ENCODE measurements around the gene SCUBE1. TPM values are rescaled to one million over a fixed set of nuclear protein-coding genes. Genes with fewer than 3 reads are reported as not detected.

Gene SCUBE1
- total RNA-seq, 1 donor from 2014 or later: 42.8 TPM

DNA sequence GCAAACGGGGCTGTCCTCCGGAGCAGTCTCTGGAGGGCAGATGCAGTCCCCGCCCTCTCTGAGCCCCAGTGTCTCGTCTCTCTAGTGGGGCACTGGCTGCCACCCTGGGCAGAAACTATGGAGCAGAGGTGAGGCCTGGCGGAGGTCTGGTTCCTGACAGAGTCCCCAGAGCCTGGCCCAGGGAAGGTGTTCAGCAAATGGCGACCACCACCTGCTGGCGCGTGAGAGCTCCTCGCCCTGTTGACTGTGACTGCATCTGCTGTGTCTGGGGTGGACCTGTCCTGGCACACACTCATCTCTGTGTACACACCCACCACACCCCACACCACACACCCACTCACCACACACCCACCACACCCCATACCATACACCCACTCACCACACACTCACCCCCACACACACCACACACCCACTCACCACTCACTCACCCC is 137.9 kb downstream of the SCUBE1 start:
- no peaks in the 10 kb centered on the region for H3K27me3 Mint-ChIP-seq
- TF ChIP-seq, protein P1, sequence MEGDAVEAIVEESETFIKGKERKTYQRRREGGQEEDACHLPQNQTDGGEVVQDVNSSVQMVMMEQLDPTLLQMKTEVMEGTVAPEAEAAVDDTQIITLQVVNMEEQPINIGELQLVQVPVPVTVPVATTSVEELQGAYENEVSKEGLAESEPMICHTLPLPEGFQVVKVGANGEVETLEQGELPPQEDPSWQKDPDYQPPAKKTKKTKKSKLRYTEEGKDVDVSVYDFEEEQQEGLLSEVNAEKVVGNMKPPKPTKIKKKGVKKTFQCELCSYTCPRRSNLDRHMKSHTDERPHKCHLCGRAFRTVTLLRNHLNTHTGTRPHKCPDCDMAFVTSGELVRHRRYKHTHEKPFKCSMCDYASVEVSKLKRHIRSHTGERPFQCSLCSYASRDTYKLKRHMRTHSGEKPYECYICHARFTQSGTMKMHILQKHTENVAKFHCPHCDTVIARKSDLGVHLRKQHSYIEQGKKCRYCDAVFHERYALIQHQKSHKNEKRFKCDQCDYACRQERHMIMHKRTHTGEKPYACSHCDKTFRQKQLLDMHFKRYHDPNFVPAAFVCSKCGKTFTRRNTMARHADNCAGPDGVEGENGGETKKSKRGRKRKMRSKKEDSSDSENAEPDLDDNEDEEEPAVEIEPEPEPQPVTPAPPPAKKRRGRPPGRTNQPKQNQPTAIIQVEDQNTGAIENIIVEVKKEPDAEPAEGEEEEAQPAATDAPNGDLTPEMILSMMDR (conservative IDR thresholded peaks at IDR 0.05): no peak
- no peak overlapping the region for H3K27ac Mint-ChIP-seq
- H3K4me1 Mint-ChIP-seq (ENCODE audit: unreplicated experiment): no peaks in the 10 kb centered on the region
- no peak for DNase-seq (ENCODE audit: extremely low spot score, unreplicated experiment)
- no peaks in the 10 kb centered on the region for H3K9me3 Mint-ChIP-seq
- no peak overlapping the region for H3K4me3 Mint-ChIP-seq
- no peaks in the 10 kb centered on the region for H3K36me3 Mint-ChIP-seq

DNA sequence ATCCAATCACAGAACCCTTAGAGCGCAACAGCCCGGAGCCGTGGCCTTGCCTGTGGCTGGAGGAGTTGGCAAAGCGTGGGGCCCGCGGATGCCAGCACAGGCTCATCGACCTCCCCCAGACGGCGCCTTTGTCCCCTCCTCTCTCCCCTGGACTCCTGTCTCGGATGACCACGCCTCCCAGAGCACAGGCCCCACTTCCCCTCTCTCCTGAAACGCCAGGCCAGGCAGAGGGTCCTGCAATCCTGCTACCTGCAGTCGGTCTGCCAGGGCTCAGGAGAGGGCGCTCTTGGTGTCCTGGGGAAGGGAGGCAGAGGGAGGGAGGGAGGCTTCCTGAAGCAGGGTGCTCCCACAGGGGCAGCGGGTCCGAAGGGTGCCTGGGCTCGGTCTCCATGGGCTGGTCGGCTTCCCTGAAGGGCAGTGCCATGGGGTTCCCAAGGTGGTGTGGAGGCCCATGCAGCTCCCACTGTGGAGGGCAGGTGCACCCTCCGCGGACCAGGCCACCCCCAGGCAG is 139.6 kb downstream of the SCUBE1 start:
- DNase-seq (ENCODE audit: extremely low spot score, unreplicated experiment): no peak
- Mint-ChIP-seq H3K27ac (no peak overlapping the region), H3K4me3 (no peak overlapping the region), H3K9me3 (no peaks in the 10 kb centered on the region), H3K36me3 (no peaks in the 10 kb centered on the region), H3K27me3 (no peaks in the 10 kb centered on the region), H3K4me1 (ENCODE audit: unreplicated experiment) (no peaks in the 10 kb centered on the region)
- TF ChIP-seq, protein P1 (conservative IDR thresholded peaks at IDR 0.05): no peak

DNA sequence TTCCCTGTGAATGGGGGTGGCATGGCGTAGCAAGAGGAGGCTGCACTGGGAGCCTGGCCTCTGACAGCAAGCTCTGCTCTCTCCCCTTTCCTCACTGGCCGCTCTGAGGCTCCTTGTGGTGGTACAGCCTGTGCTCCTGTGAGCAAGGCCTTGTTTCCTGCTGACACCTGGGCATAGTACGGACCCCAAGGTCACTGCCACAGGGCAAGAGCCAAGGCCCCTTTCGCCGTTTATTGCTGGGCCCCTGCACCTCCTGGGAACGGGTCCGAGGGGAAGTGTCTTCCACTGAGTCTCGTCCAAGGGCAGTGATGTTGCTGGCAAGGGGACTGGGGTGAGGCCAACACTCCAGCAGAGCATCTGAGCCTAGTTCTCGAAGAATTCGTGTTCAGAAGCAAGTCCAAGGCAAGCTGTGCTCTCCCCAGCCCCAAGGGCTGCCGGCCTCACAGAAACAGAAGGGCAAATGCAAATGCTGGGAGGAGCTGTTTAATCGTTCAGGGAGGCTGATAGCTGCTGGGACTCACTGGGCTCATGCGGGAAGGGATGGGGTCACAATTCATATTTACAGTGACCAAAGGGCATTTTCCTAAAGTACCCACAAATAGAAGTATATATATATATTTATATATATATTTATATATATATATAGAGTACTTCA is 140.3 kb downstream of the SCUBE1 start:
- Mint-ChIP-seq H3K36me3 (no peaks in the 10 kb centered on the region), H3K27me3 (no peaks in the 10 kb centered on the region), H3K27ac (no peak overlapping the region), H3K4me1 (ENCODE audit: unreplicated experiment) (no peaks in the 10 kb centered on the region), H3K4me3 (no peak overlapping the region), H3K9me3 (no peaks in the 10 kb centered on the region)
- TF ChIP-seq, protein P1 (conservative IDR thresholded peaks at IDR 0.05): no peak
- no peak for DNase-seq (ENCODE audit: extremely low spot score, unreplicated experiment)

DNA sequence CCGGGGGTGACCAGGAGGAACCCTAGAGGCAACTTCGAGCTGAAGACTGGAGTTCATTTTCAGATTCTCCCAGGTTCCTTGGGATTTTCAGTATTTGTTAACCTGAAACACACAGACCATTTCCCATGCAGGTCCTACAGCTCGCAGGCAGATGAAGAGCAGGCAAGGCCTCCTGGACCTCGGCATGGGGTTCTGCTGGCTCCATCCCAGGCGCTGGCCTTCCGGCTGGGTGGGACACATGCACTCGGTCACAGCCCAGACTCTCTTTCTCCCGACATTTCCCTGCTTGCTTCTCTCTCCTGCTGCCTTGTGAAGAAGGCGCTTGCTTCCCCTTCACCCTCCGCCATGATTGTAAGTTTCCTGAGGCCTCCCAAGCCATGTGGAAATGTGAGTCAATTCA is 140.8 kb downstream of the SCUBE1 start:
- H3K36me3 Mint-ChIP-seq: no peaks in the 10 kb centered on the region
- TF ChIP-seq, protein P1 (conservative IDR thresholded peaks at IDR 0.05): no peak
- H3K9me3 Mint-ChIP-seq: no peaks in the 10 kb centered on the region
- no peak overlapping the region for H3K4me3 Mint-ChIP-seq
- no peak overlapping the region for H3K27ac Mint-ChIP-seq
- no peaks in the 10 kb centered on the region for H3K27me3 Mint-ChIP-seq
- DNase-seq (ENCODE audit: extremely low spot score, unreplicated experiment): no peak
- H3K4me1 Mint-ChIP-seq (ENCODE audit: unreplicated experiment): no peaks in the 10 kb centered on the region

DNA sequence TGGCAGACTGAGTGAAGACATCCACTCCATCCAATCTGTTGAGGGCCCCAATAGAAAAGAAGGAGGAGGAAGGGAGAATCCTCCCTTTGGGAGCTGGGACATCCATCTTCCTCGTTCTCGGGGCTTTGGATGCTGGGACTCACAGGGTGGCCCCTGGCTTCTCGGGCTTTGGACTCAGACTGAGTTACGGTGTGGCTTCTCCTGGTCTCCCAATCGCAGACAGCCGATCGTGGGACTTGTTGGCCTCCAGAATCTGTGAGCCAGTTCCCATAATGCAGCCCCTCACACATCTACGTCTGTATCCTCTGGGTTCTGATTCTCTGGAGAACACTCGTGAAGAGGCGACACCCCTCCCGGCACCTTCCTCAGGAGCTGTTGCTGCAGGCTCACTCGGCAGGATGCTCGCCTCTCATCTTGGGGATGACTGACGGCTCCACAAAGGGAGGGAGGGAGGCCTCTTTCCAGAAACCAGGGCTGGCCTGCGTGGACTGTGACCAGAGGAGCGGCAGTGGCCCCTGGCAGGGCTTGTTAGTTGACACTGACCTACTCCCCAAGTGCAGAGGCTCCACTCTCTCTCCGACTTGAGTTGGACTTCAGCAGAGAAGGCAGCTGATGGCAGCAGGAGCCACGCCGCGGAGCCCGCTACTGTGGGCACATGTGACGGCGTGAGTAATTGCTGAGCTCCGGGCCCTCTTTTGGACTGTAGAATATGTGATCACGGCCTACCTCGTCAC is 141.5 kb downstream of the SCUBE1 start:
- Mint-ChIP-seq H3K36me3 (no peaks in the 10 kb centered on the region), H3K9me3 (no peaks in the 10 kb centered on the region), H3K4me1 (ENCODE audit: unreplicated experiment) (peaks cover 4% of the 10 kb centered on the region), H3K27me3 (no peaks in the 10 kb centered on the region), H3K27ac (no peak overlapping the region), H3K4me3 (no peak overlapping the region)
- TF ChIP-seq, protein P1 (conservative IDR thresholded peaks at IDR 0.05): no peak
- no peak for DNase-seq (ENCODE audit: extremely low spot score, unreplicated experiment)
